Peyer's patch (tissue), 4 donors: ENCODE measurements around the gene ITSN1. TPM values are rescaled to one million over a fixed set of nuclear protein-coding genes. Genes with fewer than 3 reads are reported as not detected.
A peak's percentile ranks its signal among the peaks of the same experiment; 100 is the strongest.

Experiments
- DNase-seq, 3 donors: peaks; one replicate each; pipeline ENCODE4 v3.0.0-alpha.2; 2017 to 2019
- H3K27ac ChIP-seq, 4 donors: fragments of 200-600 bp; sonication (generic); one replicate each; pipeline ENCODE4 v1.5.1; 2016 to 2019
- H3K27me3 ChIP-seq, 2 donors: fragments of 200-600 bp; sonication (generic); one replicate each; pipeline ENCODE4 v1.5.1; 2019
- H3K36me3 ChIP-seq, 3 donors: fragments of 200-600 bp; sonication (generic); one replicate each; pipeline ENCODE4 v1.5.1; 2016 to 2019
- H3K4me1 ChIP-seq, 4 donors: fragments of 200-600 bp; sonication (generic); one replicate each; pipeline ENCODE4 v1.5.1; 2016 to 2019
- H3K4me3 ChIP-seq, 4 donors: fragments of 200-600 bp; sonication (generic); 1 replicate in 3 of 4; 2 replicates in 1 of 4; pipeline ENCODE4 v1.5.1; 2016 to 2019; ENCODE audit warnings: mild to moderate bottlenecking in 1 of 4
- H3K9me3 ChIP-seq, 4 donors: fragments of 200-600 bp; sonication (generic); one replicate each; pipeline ENCODE4 v1.5.1; 2016 to 2019; ENCODE audit warnings: mild to moderate bottlenecking in 1 of 4
- CTCF ChIP-seq, 6 experiments: fragments of 450-650 bp in 4 of 6; fragments of 200-600 bp in 2 of 6; sonication (generic) in 1 of 6; IDR thresholded peaks; one replicate each; pipeline ENCODE4 v1.5.1; 2017 to 2019; ENCODE audit warnings: antibody characterized with exemption in 6 of 6, mild to moderate bottlenecking in 3 of 6, moderate library complexity in 1 of 6
- POLR2A ChIP-seq, 2 donors: fragments of 450-650 bp; IDR thresholded peaks; one replicate each; pipeline ENCODE4 v1.5.1; 2017; ENCODE audit warnings: antibody characterized with exemption in 2 of 2, mild to moderate bottlenecking in 2 of 2, moderate library complexity in 2 of 2
- total RNA-seq, 4 donors: library from RNA; depleted of rRNA; stranded (reverse); fragments of >200 nt; gene quantifications; one replicate each; pipeline ENCODE4 v1.1.0, GENCODE V29; 2016

The ITSN1 gene
- total RNA-seq, 4 donors from 2014 or later, result 41.0 to 56.9 (median 49.5) TPM

GRCh38 chr21:33893917-33894316 is 251.6 kb downstream of the ITSN1 start:
- Histone ChIP-seq H3K4me3 (no peak overlapping the region), H3K36me3 (no peaks in the 10 kb centered on the region), H3K9me3 (no peaks in the 10 kb centered on the region), H3K27ac (no peak overlapping the region), H3K27me3 (no peaks in the 10 kb centered on the region), H3K4me1 (peaks cover 0 to 5% (median 0%) of the 10 kb centered on the region in 4 donors)
- TF ChIP-seq CTCF (IDR thresholded peaks at IDR 0.05) (no peak), POLR2A (IDR thresholded peaks at IDR 0.05) (no peak)
- DNase-seq, result no peak

GRCh38 chr21:33894736-33895288 is 252.5 kb downstream of the ITSN1 start:
- Histone ChIP-seq H3K27me3 (no peaks in the 10 kb centered on the region), H3K36me3 (no peaks in the 10 kb centered on the region), H3K4me3 (peak overlapping the region in 3 of 4 donors; percentile 3 to 33 (median 22)), H3K4me1 (peaks cover 0 to 5% (median 0%) of the 10 kb centered on the region in 4 donors), H3K9me3 (no peaks in the 10 kb centered on the region), H3K27ac (no peak overlapping the region)
- peak in 4 of 6 experiments; percentile 25 to 57 (median 54) for TF ChIP-seq CTCF (IDR thresholded peaks at IDR 0.05)
- TF ChIP-seq POLR2A (IDR thresholded peaks at IDR 0.05), result no peak
- peak; percentile 35 to 71 (median 60) for DNase-seq

GRCh38 chr21:33895356-33895755 is 253.1 kb downstream of the ITSN1 start:
- no peak for DNase-seq
- no peak overlapping the region for H3K4me3 ChIP-seq
- H3K27me3 ChIP-seq, result no peaks in the 10 kb centered on the region
- no peak for TF ChIP-seq CTCF (IDR thresholded peaks at IDR 0.05)
- TF ChIP-seq POLR2A (IDR thresholded peaks at IDR 0.05), result no peak
- peaks cover 0 to 5% (median 0%) of the 10 kb centered on the region in 4 donors for H3K4me1 ChIP-seq
- peaks cover 0 to 2% (median 0%) of the 10 kb centered on the region in 3 donors for H3K36me3 ChIP-seq
- H3K9me3 ChIP-seq, result no peaks in the 10 kb centered on the region
- H3K27ac ChIP-seq, result no peak overlapping the region

GRCh38 chr21:33896691-33897090 is 254.4 kb downstream of the ITSN1 start:
- H3K4me1 ChIP-seq, result peaks cover 0 to 5% (median 0%) of the 10 kb centered on the region in 4 donors
- DNase-seq, result no peak
- H3K36me3 ChIP-seq, result peaks cover 0 to 9% (median 0%) of the 10 kb centered on the region in 3 donors
- TF ChIP-seq CTCF (IDR thresholded peaks at IDR 0.05) (no peak), POLR2A (IDR thresholded peaks at IDR 0.05) (no peak)
- no peak overlapping the region for H3K4me3 ChIP-seq
- H3K9me3 ChIP-seq, result no peaks in the 10 kb centered on the region
- H3K27ac ChIP-seq, result no peak overlapping the region
- H3K27me3 ChIP-seq, result no peaks in the 10 kb centered on the region

GRCh38 chr21:33897098-33897497 is 254.8 kb downstream of the ITSN1 start:
- TF ChIP-seq CTCF (IDR thresholded peaks at IDR 0.05) (no peak), POLR2A (IDR thresholded peaks at IDR 0.05) (no peak)

More at GRCh38 chr21:33897098-33897497, 254.8 kb downstream of the ITSN1 start:
- Histone ChIP-seq H3K9me3 (no peaks in the 10 kb centered on the region), H3K27me3 (no peaks in the 10 kb centered on the region), H3K4me3 (no peak overlapping the region), H3K36me3 (peaks cover 0 to 13% (median 0%) of the 10 kb centered on the region in 3 donors), H3K4me1 (peaks cover 0 to 5% (median 0%) of the 10 kb centered on the region in 4 donors), H3K27ac (no peak overlapping the region)
- no peak for DNase-seq
